HUES48 (cell line): Measurements from ENCODE around the gene COMMD3.

Source experiments
- H3K27ac ChIP-seq: one replicate; pipeline ENCODE4 v1.7.0; 2013; ENCODE audit warnings: low read depth, low read length, inconsistent platforms
- H3K27me3 ChIP-seq: 2 replicates; pipeline ENCODE4 v1.6.1; 2013; ENCODE audit warnings: mild to moderate bottlenecking, low read length; ENCODE audit not compliant: control insufficient read depth, insufficient read depth
- H3K36me3 ChIP-seq: 2 replicates; pipeline ENCODE4 v1.6.1; 2013; ENCODE audit warnings: low read length; ENCODE audit not compliant: control insufficient read depth, insufficient read depth
- H3K4me1 ChIP-seq: 2 replicates; pipeline ENCODE4 v1.6.1; 2013; ENCODE audit warnings: mild to moderate bottlenecking, low read length; ENCODE audit not compliant: control insufficient read depth, insufficient read depth
- H3K4me3 ChIP-seq: 2 replicates; pipeline ENCODE4 v1.5.1; 2013; ENCODE audit warnings: mild to moderate bottlenecking, low read depth, low read length
- H3K9ac ChIP-seq: 2 replicates; pipeline ENCODE4 v1.6.1; 2013; ENCODE audit warnings: mild to moderate bottlenecking, low read depth, low read length, moderate library complexity
- H3K9me3 ChIP-seq: 2 replicates; pipeline ENCODE4 v1.6.1; 2013; ENCODE audit warnings: low read length; ENCODE audit not compliant: control insufficient read depth, insufficient read depth

COMMD3 gene

GRCh38 chr10:22326145-22326702 is 10.0 kb downstream of the COMMD3 start:
- no peaks in the 10 kb centered on the region for H3K9me3 ChIP-seq
- H3K4me3 ChIP-seq, result peak overlapping the region; percentile 63
- no peaks in the 10 kb centered on the region for H3K36me3 ChIP-seq
- H3K4me1 ChIP-seq, result peaks cover 40% of the 10 kb centered on the region
- no peak overlapping the region for H3K9ac ChIP-seq
- peaks cover 91% of the 10 kb centered on the region for H3K27me3 ChIP-seq
- H3K27ac ChIP-seq, result no peak overlapping the region

GRCh38 chr10:22329150-22329549 is 13.0 kb downstream of the COMMD3 start:
- Histone ChIP-seq H3K9ac (no peak overlapping the region), H3K4me3 (no peak overlapping the region), H3K36me3 (no peaks in the 10 kb centered on the region), H3K27ac (no peak overlapping the region), H3K27me3 (peaks cover 96% of the 10 kb centered on the region), H3K4me1 (peaks cover 45% of the 10 kb centered on the region), H3K9me3 (no peaks in the 10 kb centered on the region)

GRCh38 chr10:22332116-22332692 is 16.0 kb downstream of the COMMD3 start:
- Histone ChIP-seq H3K4me3 (no peak overlapping the region), H3K27me3 (peaks cover 100% of the 10 kb centered on the region), H3K4me1 (peaks cover 27% of the 10 kb centered on the region), H3K36me3 (no peaks in the 10 kb centered on the region), H3K27ac (no peak overlapping the region), H3K9ac (no peak overlapping the region), H3K9me3 (no peaks in the 10 kb centered on the region)

- H3K27ac ChIP-seq, result no peak overlapping the region
- no peaks in the 10 kb centered on the region for H3K9me3 ChIP-seq
- H3K4me3 ChIP-seq, result peak overlapping the region; percentile 52; the same call in 1 of the 2 replicates
- H3K27me3 ChIP-seq, result peaks cover 100% of the 10 kb centered on the region
- no peak overlapping the region for H3K9ac ChIP-seq
- no peaks in the 10 kb centered on the region for H3K36me3 ChIP-seq
- H3K4me1 ChIP-seq, result peaks cover 35% of the 10 kb centered on the region
Observed at GRCh38 chr10:22333167-22333974, 17.2 kb downstream of the COMMD3 start.

GRCh38 chr10:22333975-22334282 is 17.7 kb downstream of the COMMD3 start:
- Histone ChIP-seq H3K4me3 (peak overlapping the region; percentile 52), H3K9ac (no peak overlapping the region), H3K27ac (no peak overlapping the region), H3K27me3 (peaks cover 100% of the 10 kb centered on the region), H3K36me3 (no peaks in the 10 kb centered on the region), H3K4me1 (peaks cover 38% of the 10 kb centered on the region), H3K9me3 (no peaks in the 10 kb centered on the region)

- Histone ChIP-seq H3K9ac (no peak overlapping the region), H3K4me3 (peak overlapping the region; percentile 52), H3K27me3 (peaks cover 100% of the 10 kb centered on the region), H3K9me3 (no peaks in the 10 kb centered on the region), H3K36me3 (no peaks in the 10 kb centered on the region), H3K4me1 (peaks cover 39% of the 10 kb centered on the region), H3K27ac (no peak overlapping the region)
Observed at GRCh38 chr10:22334414-22335172, 18.4 kb downstream of the COMMD3 start.

GRCh38 chr10:22335173-22335933 is 19.2 kb downstream of the COMMD3 start:
- H3K4me3 ChIP-seq, result peak overlapping the region; percentile 52
- H3K9ac ChIP-seq, result no peak overlapping the region
- no peaks in the 10 kb centered on the region for H3K9me3 ChIP-seq
- H3K27ac ChIP-seq, result no peak overlapping the region
- H3K27me3 ChIP-seq, result peaks cover 100% of the 10 kb centered on the region
- no peaks in the 10 kb centered on the region for H3K36me3 ChIP-seq
- peaks cover 45% of the 10 kb centered on the region for H3K4me1 ChIP-seq

- no peak overlapping the region for H3K27ac ChIP-seq
- H3K9me3 ChIP-seq, result no peaks in the 10 kb centered on the region
- no peaks in the 10 kb centered on the region for H3K36me3 ChIP-seq
- H3K4me1 ChIP-seq, result peaks cover 29% of the 10 kb centered on the region
- H3K9ac ChIP-seq, result no peak overlapping the region
- H3K4me3 ChIP-seq, result no peak overlapping the region
- peaks cover 100% of the 10 kb centered on the region for H3K27me3 ChIP-seq
Observed at GRCh38 chr10:22338185-22338900, 22.2 kb downstream of the COMMD3 start.

GRCh38 chr10:22338931-22339330 is 22.7 kb downstream of the COMMD3 start:
- no peak overlapping the region for H3K9ac ChIP-seq
- no peak overlapping the region for H3K27ac ChIP-seq
- H3K4me1 ChIP-seq, result peaks cover 23% of the 10 kb centered on the region
- no peaks in the 10 kb centered on the region for H3K9me3 ChIP-seq
- peaks cover 100% of the 10 kb centered on the region for H3K27me3 ChIP-seq
- H3K36me3 ChIP-seq, result no peaks in the 10 kb centered on the region
- H3K4me3 ChIP-seq, result no peak overlapping the region

GRCh38 chr10:22339761-22340328 is 23.7 kb downstream of the COMMD3 start:
- peak overlapping the region; percentile 62 for H3K4me3 ChIP-seq
- H3K27ac ChIP-seq, result no peak overlapping the region
- H3K36me3 ChIP-seq, result no peaks in the 10 kb centered on the region
- no peaks in the 10 kb centered on the region for H3K9me3 ChIP-seq
- H3K4me1 ChIP-seq, result peaks cover 21% of the 10 kb centered on the region
- H3K9ac ChIP-seq, result no peak overlapping the region
- peaks cover 100% of the 10 kb centered on the region for H3K27me3 ChIP-seq
